ENCODE measurements around the gene PIK3CB.
"Not testable (repeated sequence)": the region's sequence is repeated elsewhere in the genome, so short reads cannot be mapped to it uniquely, and the experiment has no call there.

GRCh38 chr3:138838385-138838784, 3.7 kb upstream of the PIK3CB start:
- TF ChIP-seq, protein P1, sequence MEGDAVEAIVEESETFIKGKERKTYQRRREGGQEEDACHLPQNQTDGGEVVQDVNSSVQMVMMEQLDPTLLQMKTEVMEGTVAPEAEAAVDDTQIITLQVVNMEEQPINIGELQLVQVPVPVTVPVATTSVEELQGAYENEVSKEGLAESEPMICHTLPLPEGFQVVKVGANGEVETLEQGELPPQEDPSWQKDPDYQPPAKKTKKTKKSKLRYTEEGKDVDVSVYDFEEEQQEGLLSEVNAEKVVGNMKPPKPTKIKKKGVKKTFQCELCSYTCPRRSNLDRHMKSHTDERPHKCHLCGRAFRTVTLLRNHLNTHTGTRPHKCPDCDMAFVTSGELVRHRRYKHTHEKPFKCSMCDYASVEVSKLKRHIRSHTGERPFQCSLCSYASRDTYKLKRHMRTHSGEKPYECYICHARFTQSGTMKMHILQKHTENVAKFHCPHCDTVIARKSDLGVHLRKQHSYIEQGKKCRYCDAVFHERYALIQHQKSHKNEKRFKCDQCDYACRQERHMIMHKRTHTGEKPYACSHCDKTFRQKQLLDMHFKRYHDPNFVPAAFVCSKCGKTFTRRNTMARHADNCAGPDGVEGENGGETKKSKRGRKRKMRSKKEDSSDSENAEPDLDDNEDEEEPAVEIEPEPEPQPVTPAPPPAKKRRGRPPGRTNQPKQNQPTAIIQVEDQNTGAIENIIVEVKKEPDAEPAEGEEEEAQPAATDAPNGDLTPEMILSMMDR (IDR thresholded peaks at IDR 0.05; ENCODE audit: low read length) = not testable (repeated sequence)
- TF ChIP-seq EZH2 (IDR thresholded peaks at IDR 0.05; ENCODE audit: borderline replicate concordance, low read length) = not testable (repeated sequence)

Data from OCI-LY1 (cell line).